D721Med (cell line): ENCODE data around the gene ANO1.

ENCODE experiments used
- DNase-seq: peaks from one replicate; pipeline ENCODE4 v3.0.0; 2011; ENCODE audit warnings: low spot score; ENCODE audit not compliant: insufficient read length
- FAIRE-seq: peaks from 2 replicates; lab custom pipeline; 2011; peaks lifted over from hg19 to GRCh38; lab: Jason Lieb, UNC
- TF ChIP-seq, protein P1 (sequence below): IDR thresholded peaks from 2 replicates; pipeline ENCODE4 v1.5.1; 2012; ENCODE audit warnings: mild to moderate bottlenecking, control low read depth; ENCODE audit not compliant: insufficient read depth; ENCODE audit errors: missing control alignments

ANO1 gene

DNA sequence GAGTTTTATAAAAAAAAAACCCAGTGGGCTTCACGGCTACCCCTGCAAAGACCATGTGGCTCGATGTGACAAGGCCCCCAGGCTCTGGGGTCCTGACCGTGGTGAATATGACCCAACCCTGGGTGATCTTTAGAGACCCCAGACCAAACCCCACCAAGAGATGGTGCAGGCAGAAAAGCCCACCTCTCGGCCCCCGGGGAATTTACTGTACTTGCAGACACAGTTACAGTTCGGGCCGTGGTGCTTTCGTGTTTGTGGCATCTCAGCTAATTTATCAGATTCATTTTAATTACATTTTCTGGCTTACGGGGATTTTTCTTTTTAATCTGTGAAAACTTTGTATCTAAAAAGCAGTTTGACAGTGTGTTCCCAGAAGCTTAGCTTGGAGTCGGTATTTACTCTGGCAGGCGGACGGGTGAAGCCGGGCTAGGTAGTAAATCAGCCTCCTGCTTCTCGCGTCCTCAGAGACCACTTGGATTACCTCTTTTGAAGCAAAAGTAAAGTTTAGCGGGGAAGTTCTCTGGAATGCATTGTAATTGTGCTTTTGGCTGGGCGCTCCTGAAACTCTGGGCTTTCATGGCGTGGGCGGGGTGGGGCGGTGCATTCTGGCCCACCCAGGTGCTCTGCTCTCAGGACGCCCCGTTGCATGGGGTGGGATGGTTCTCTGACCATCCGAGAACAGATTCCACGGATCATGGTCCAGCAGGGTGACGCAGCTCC is 25.3 kb downstream of the ANO1 start:
- no peak for FAIRE-seq
- TF ChIP-seq, protein P1, sequence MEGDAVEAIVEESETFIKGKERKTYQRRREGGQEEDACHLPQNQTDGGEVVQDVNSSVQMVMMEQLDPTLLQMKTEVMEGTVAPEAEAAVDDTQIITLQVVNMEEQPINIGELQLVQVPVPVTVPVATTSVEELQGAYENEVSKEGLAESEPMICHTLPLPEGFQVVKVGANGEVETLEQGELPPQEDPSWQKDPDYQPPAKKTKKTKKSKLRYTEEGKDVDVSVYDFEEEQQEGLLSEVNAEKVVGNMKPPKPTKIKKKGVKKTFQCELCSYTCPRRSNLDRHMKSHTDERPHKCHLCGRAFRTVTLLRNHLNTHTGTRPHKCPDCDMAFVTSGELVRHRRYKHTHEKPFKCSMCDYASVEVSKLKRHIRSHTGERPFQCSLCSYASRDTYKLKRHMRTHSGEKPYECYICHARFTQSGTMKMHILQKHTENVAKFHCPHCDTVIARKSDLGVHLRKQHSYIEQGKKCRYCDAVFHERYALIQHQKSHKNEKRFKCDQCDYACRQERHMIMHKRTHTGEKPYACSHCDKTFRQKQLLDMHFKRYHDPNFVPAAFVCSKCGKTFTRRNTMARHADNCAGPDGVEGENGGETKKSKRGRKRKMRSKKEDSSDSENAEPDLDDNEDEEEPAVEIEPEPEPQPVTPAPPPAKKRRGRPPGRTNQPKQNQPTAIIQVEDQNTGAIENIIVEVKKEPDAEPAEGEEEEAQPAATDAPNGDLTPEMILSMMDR, result no peak
- no peak for DNase-seq

DNA sequence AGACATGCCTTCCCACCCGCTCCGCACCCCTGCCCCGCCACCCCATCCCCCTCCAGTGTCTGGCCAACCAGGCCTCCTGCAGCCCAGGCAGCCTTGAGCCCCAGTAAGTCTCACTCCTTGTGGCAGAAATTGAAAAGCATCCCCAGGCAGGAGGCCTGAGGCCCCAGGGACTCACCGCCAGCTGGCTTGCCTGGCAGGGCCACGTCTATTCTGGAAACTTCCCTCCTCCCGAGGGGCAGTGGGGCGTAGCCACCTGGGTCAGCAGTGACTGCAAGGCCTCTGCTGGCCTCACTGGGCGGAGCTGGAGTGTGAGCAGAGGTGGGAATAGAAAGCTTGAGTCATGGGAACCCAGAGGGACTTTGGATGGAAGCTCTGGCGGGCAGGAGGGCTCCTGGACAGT is 26.3 kb downstream of the ANO1 start:
- no peak for FAIRE-seq
- no peak for DNase-seq
- TF ChIP-seq, protein P1, result no peak

DNA sequence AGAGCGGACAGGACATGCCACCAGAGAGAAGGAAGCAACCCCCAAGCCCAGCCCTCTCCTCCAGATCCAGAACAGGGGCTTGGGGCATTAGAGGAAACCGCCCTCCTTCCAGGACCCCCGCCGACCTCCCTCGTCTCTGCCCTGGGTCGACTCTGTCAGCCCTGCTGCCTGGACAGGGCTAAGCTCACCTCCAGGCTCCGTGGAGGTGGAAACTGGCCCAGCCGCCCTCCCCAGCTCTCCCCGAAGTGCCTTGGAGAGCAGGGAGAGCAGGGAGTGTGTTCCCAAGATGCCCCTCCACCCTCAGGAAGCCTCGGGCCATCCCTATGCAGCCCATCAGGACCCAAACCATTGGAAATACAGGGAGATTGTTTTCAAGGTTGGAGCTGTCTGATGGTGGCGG is 26.8 kb downstream of the ANO1 start:
- DNase-seq (no peak), FAIRE-seq (no peak)
- TF ChIP-seq, protein P1, result no peak

DNA sequence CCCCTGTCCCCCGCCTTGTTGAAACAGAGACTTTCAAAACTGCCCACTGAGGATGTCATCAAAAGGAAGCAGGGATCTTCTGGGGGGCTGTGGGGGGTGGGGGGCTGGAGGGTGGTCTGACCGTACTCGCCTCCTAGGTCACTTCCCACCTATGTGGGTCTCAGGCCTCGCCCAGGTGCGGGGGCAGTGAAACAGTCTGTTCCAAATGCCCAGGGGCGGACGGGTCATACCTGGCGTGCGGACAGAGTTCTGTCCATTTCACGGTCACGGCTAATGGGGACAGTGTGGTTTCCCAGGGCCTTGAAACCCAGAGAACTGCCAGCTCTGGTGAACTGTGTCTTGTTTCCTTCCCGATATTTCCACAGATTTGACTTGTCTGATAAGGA is 27.2 kb downstream of the ANO1 start:
- FAIRE-seq (no peak), DNase-seq (no peak)
- TF ChIP-seq, protein P1, result no peak

DNA sequence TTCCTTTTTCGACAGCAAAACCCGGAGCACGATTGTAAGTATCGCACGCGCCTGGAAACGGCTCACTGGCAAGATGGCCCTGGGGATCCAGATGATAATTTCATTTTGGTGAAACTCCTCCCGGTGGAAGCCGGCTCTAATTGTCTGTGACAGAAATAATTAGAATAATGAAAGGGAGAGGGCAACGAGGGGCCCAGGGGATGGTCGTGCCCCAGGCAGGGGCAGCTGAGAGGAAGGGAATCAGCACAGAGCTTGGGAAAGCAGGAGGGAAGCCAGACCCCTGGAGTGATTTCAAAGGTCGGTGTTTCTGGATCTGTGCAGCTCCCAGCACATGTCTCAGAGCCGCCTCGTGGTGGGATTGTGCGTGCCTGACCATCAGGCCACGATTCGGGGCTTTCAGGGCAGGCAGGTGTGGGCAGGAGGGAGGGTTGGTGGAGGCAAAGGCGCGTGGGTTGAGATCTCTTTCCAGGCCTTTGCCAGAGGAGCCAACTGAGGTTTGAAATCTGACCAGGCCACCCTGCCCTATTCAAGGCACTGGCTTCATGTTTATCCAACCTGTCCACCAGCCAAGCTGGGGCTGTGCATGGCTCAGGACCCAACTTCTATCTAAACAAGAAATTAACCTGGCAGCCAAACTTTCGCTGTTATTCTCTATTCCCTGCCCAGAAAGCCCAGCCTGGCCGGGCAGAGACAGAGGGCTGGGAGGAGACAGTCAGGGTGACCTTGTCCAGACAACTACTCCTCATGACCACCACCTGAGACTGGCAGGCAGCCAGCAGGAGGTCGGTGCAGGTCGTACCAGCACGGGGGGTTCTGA is 27.8 kb downstream of the ANO1 start:
- DNase-seq (no peak), FAIRE-seq (no peak)
- TF ChIP-seq, protein P1, result no peak

DNA sequence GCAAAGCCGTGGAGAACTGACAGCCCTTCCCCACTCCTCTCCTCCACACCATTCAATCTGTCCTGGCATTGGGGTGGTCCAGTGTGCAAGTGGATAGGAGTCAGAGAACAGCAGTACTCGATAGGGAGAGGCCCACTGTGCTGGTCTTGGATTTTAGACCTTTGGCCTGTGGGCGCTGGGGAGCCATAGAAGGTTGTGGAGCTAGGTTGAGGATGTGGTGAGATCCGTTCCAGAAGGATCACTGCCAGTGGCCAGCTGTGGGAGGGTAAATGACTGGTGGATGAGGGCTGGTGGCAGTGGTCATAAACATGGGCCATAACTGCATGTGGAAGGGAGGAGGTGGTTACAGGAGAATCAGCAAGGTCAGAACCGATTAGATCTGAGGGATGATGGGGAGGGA is 28.6 kb downstream of the ANO1 start:
- FAIRE-seq (no peak), DNase-seq (no peak)
- TF ChIP-seq, protein P1, result no peak

DNA sequence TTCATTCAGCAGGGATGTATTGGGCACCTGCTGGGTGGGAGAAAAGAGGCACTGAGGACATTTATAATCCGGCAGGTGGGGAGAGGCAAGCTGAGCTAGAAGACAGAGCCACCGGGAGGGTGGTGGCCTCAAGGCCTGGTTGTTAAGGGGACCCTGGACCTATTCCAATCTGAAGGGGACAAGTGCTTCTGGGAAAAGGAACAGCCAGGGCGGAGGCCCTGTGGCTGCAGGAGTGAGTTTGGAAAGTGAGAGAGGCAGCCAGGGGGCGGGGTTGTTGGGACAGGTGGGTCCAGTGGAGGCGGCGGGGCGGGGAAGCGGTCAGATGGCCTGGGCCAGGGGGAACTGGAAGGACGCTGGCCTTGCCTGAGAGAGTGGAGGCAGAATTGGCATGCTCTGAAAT is 29.1 kb downstream of the ANO1 start:
- TF ChIP-seq, protein P1, result no peak
- DNase-seq (no peak), FAIRE-seq (no peak)
